H1 (cell line): ENCODE data around the gene RARRES2. TPM values are rescaled to one million over a fixed set of nuclear protein-coding genes. Genes with fewer than 3 reads are reported as not detected.

Source experiments
- CTCF ChIA-PET: fragments of 300-600 bp; sonication (Branson Sonifier 250); formaldehyde crosslinking; loops from one replicate; lab custom pipeline; 2021; ENCODE audit not compliant: partially characterized antibody; lab: Charles Lee
- POLR2A ChIA-PET: fragments of 300-600 bp; sonication (Branson Sonifier 250); formaldehyde crosslinking; loops from one replicate; lab custom pipeline; 2021; ENCODE audit warnings: inconsistent platforms; ENCODE audit not compliant: partially characterized antibody; lab: Charles Lee
- DNase-seq, 2 experiments: peaks; one replicate each; pipeline versions ENCODE4 v3.0.0 to v3.0.0-alpha.2; 2010 to 2022; ENCODE audit warnings: low spot score in 2 of 2, low read depth in 1 of 2, mixed read lengths in 1 of 2
- FAIRE-seq: peaks from 2 replicates; lab custom pipeline; 2011; peaks lifted over from hg19 to GRCh38; lab: Jason Lieb, UNC
- H2AFZ ChIP-seq: 2 replicates; pipeline ENCODE4 v1.8.1; 2012; ENCODE audit warnings: low read length, inconsistent platforms
- H2AK5ac ChIP-seq: 2 replicates; pipeline ENCODE4 v1.6.1; 2013; ENCODE audit warnings: low read depth, low read length
- H2BK120ac ChIP-seq: replicated peaks from 2 replicates; pipeline ENCODE3; 2013; ENCODE audit warnings: low read depth, low read length, inconsistent platforms
- H2BK12ac ChIP-seq: 2 replicates; pipeline ENCODE4 v1.6.1; 2013; ENCODE audit warnings: low read depth, low read length
- H2BK15ac ChIP-seq: 2 replicates; pipeline ENCODE4 v1.6.1; 2013; ENCODE audit warnings: low read length
- H2BK20ac ChIP-seq: 2 replicates; pipeline ENCODE4 v1.6.1; 2013; ENCODE audit warnings: low read length
- H2BK5ac ChIP-seq: 2 replicates; pipeline ENCODE4 v1.6.1; 2013; ENCODE audit warnings: low read depth, low read length
- H3K14ac ChIP-seq: 2 replicates; pipeline ENCODE4 v1.6.1; 2013; ENCODE audit warnings: inconsistent platforms; ENCODE audit not compliant: insufficient read length
- H3K18ac ChIP-seq: 2 replicates; pipeline ENCODE4 v1.6.1; 2013; ENCODE audit warnings: low read length; ENCODE audit errors: extremely low read depth
- H3K23ac ChIP-seq: 2 replicates; pipeline ENCODE4 v1.6.1; 2013; ENCODE audit warnings: inconsistent platforms; ENCODE audit not compliant: insufficient read length
- H3K23me2 ChIP-seq: 2 replicates; pipeline ENCODE4 v1.6.1; 2013; ENCODE audit warnings: low read depth, low read length
- H3K27ac ChIP-seq: 2 replicates; pipeline ENCODE4 v1.6.1; 2011; ENCODE audit warnings: low read depth, low read length, inconsistent platforms
- H3K27me3 ChIP-seq, 4 experiments: replicated peaks in 1 of 4; 1 replicate in 1 of 4; 2 replicates in 3 of 4; pipeline versions ENCODE4 v1.6.1 to v1.8.1; 2011 to 2013; ENCODE audit warnings: low read length in 3 of 4, mild to moderate bottlenecking in 3 of 4, inconsistent platforms in 2 of 4, mixed read lengths in 2 of 4, moderate library complexity in 1 of 4; ENCODE audit not compliant: control insufficient read depth in 3 of 4, insufficient read depth in 3 of 4; ENCODE audit errors: extremely low read depth in 1 of 4
- H3K36me3 ChIP-seq, 4 experiments: 2 replicates each; pipeline versions ENCODE4 v1.6.1 to v1.8.1; 2011 to 2013; ENCODE audit warnings: mild to moderate bottlenecking in 4 of 4, low read length in 3 of 4, moderate library complexity in 2 of 4, control low read depth in 1 of 4, inconsistent platforms in 1 of 4; ENCODE audit not compliant: insufficient read depth in 4 of 4, control insufficient read depth in 2 of 4
- H3K4ac ChIP-seq: replicated peaks from 2 replicates; pipeline ENCODE3; 2013; ENCODE audit warnings: low read length, low read depth, mixed read lengths, inconsistent platforms; ENCODE audit not compliant: insufficient read length
- H3K4me1 ChIP-seq, 4 experiments: replicated peaks in 1 of 4; 1 replicate in 1 of 4; 2 replicates in 3 of 4; pipeline versions ENCODE4 v1.6.1 to v1.8.1; 2011 to 2013; ENCODE audit warnings: low read length in 3 of 4, inconsistent platforms in 2 of 4, mixed read lengths in 1 of 4; ENCODE audit not compliant: insufficient read depth in 4 of 4, control insufficient read depth in 3 of 4
- H3K4me2 ChIP-seq, 2 experiments: 2 replicates each; pipeline versions ENCODE4 v1.6.1 to v1.8.1; 2011 to 2013; ENCODE audit warnings: low read depth in 2 of 2, low read length in 2 of 2, control low read depth in 1 of 2, inconsistent platforms in 1 of 2, mild to moderate bottlenecking in 1 of 2; ENCODE audit not compliant: insufficient read depth in 1 of 2
- H3K4me3 ChIP-seq, 4 experiments: fragments of 200-600, 300-600 bp in 1 of 4; sonication (generic), shearing (Covaris generic), sonication (Bioruptor Twin) in 1 of 4; 2 replicates each; pipeline versions ENCODE4 v1.5.1 to v1.8.1; 2011 to 2016; ENCODE audit warnings: low read length in 4 of 4, low read depth in 3 of 4, control low read depth in 2 of 4, inconsistent platforms in 2 of 4, mild to moderate bottlenecking in 2 of 4, mixed read lengths in 1 of 4, moderate library complexity in 1 of 4; ENCODE audit not compliant: insufficient read depth in 2 of 4; ENCODE audit errors: extremely low read depth in 1 of 4
- H3K56ac ChIP-seq: replicated peaks from 2 replicates; pipeline ENCODE3; 2013; ENCODE audit warnings: low read depth, mild to moderate bottlenecking, mixed read lengths, low read length, inconsistent platforms; ENCODE audit not compliant: insufficient read length
- H3K79me1 ChIP-seq: 2 replicates; pipeline ENCODE4 v1.6.1; 2013; ENCODE audit warnings: low read depth, low read length, control low read depth
- H3K79me2 ChIP-seq, 2 experiments: 2 replicates each; pipeline versions ENCODE4 v1.6.1 to v1.8.1; 2012 to 2013; ENCODE audit warnings: low read length in 2 of 2, mild to moderate bottlenecking in 2 of 2, inconsistent platforms in 1 of 2; ENCODE audit not compliant: insufficient read depth in 2 of 2, control insufficient read depth in 1 of 2
- H3K9ac ChIP-seq, 4 experiments: replicated peaks in 1 of 4; 1 replicate in 1 of 4; 2 replicates in 3 of 4; pipeline versions ENCODE4 v1.6.1 to v1.8.1; 2011 to 2013; ENCODE audit warnings: low read depth in 3 of 4, low read length in 3 of 4, control low read depth in 2 of 4, mild to moderate bottlenecking in 2 of 4, moderate library complexity in 2 of 4, inconsistent platforms in 1 of 4; ENCODE audit errors: extremely low read depth in 1 of 4
- H3K9me3 ChIP-seq, 2 experiments: 2 replicates each; pipeline versions ENCODE4 v1.6.1 to v1.8.1; 2012 to 2013; ENCODE audit warnings: mild to moderate bottlenecking in 2 of 2, moderate library complexity in 2 of 2, control low read depth in 1 of 2, inconsistent platforms in 1 of 2, low read depth in 1 of 2, low read length in 1 of 2, mixed read lengths in 1 of 2; ENCODE audit not compliant: insufficient read depth in 2 of 2
- H4K20me1 ChIP-seq, 2 experiments: replicated peaks in 1 of 2; 2 replicates each; pipeline versions ENCODE3 to v1.8.1; 2011 to 2013; ENCODE audit warnings: inconsistent platforms in 2 of 2, low read length in 2 of 2, mild to moderate bottlenecking in 1 of 2; ENCODE audit not compliant: insufficient read depth in 2 of 2, control insufficient read depth in 1 of 2
- H4K5ac ChIP-seq: 2 replicates; pipeline ENCODE4 v1.6.1; 2013; ENCODE audit warnings: low read length, low read depth, mixed read lengths, inconsistent platforms; ENCODE audit not compliant: insufficient read length
- H4K8ac ChIP-seq: 2 replicates; pipeline ENCODE4 v1.8.0; 2013; ENCODE audit warnings: mild to moderate bottlenecking, moderate library complexity, low read length, inconsistent platforms; ENCODE audit not compliant: insufficient read depth; ENCODE audit errors: extremely low read depth
- H4K91ac ChIP-seq: replicated peaks from 2 replicates; pipeline ENCODE3; 2013; ENCODE audit warnings: low read length, mixed read lengths, inconsistent platforms; ENCODE audit not compliant: insufficient read length
- CBX8 ChIP-seq: fragments of 300-800, 300-1000 bp; sonication (generic); IDR thresholded peaks from 2 replicates; pipeline ENCODE4 v1.7.1; 2016; ENCODE audit warnings: low read depth, low read length, borderline replicate concordance
- CHD2 ChIP-seq: IDR thresholded peaks from 2 replicates; pipeline ENCODE4 v1.6.1; 2012; ENCODE audit warnings: low read length, improper control_type of control experiment
- EZH2 ChIP-seq: fragments of 200-600 bp; sonication (generic); IDR thresholded peaks from 2 replicates; pipeline ENCODE4 v1.7.1; 2012; ENCODE audit warnings: low read depth, mild to moderate bottlenecking, moderate library complexity, low read length, inconsistent platforms; ENCODE audit not compliant: severe bottlenecking
- POLR2A ChIP-seq, 2 experiments: IDR thresholded peaks; 1 replicate in 1 of 2; 2 replicates in 1 of 2; pipeline ENCODE4 v1.6.1; 2011; ENCODE audit warnings: low read depth in 2 of 2, low read length in 2 of 2, mild to moderate bottlenecking in 2 of 2; ENCODE audit errors: control extremely low read depth in 1 of 2
- RBBP5 ChIP-seq: IDR thresholded peaks from 2 replicates; pipeline ENCODE4 v1.7.1; 2012; ENCODE audit warnings: low read depth, mild to moderate bottlenecking, inconsistent platforms, low read length, moderate library complexity, borderline replicate concordance
- RNF2 ChIP-seq: fragments of 200-900, 300-1000 bp; sonication (generic); IDR thresholded peaks from 2 replicates; pipeline ENCODE4 v1.7.1; 2016; ENCODE audit warnings: borderline replicate concordance, low read depth, mild to moderate bottlenecking, antibody characterized with exemption, low read length; ENCODE audit not compliant: poor library complexity, severe bottlenecking; ENCODE audit errors: missing control alignments
- WGBS, 2 experiments: shearing (Covaris generic) in 1 of 2; methylation state at CpG; one replicate each; pipeline versions ENCODE4 v1.1.6 to v1.1.7; 2013 to 2015; ENCODE audit warnings: low lambda C conversion rate in 2 of 2, mixed read lengths in 2 of 2, inconsistent platforms in 1 of 2, low coverage in 1 of 2, missing lambda C conversion rate in 1 of 2; ENCODE audit not compliant: insufficient replicate concordance in 2 of 2, insufficient coverage in 1 of 2, insufficient read length in 1 of 2; ENCODE audit errors: extremely low coverage in 1 of 2, missing lambda C conversion rate in 1 of 2; 5-methylcytosine and 5-hydroxymethylcytosine counted together
- polyA plus RNA-seq, 7 experiments: library from polyadenylated mRNA; depleted of rRNA in 3 of 7; stranded (reverse) in 5 of 7; unstranded in 2 of 7; fragments of >200 nt in 5 of 7; fragments of 200-250 nt in 2 of 7; gene quantifications; 1 replicate in 5 of 7; 2 replicates in 1 of 7; 4 replicates in 1 of 7; pipeline versions ENCODE4 v1.2.1 to v1.2.3, GENCODE V29; 2011 to 2013; ENCODE audit warnings: missing spikeins in 2 of 7, mixed read lengths in 2 of 7
- total RNA-seq: library from RNA; stranded (reverse); fragmentation: NEBNext Ultra II Directional; extraction: Animal tissue kit (Norgen Biotek cat#: 25700); gene quantifications from 2 replicates; pipeline ENCODE4 v1.2.1, GENCODE V29; 2021

RARRES2 gene
- total and polyA plus RNA-seq, 2 of the 8 experiments (the other 6 are each of a cell fraction or from before 2014, with no cell fraction given): 254 to 441 TPM

DNA sequence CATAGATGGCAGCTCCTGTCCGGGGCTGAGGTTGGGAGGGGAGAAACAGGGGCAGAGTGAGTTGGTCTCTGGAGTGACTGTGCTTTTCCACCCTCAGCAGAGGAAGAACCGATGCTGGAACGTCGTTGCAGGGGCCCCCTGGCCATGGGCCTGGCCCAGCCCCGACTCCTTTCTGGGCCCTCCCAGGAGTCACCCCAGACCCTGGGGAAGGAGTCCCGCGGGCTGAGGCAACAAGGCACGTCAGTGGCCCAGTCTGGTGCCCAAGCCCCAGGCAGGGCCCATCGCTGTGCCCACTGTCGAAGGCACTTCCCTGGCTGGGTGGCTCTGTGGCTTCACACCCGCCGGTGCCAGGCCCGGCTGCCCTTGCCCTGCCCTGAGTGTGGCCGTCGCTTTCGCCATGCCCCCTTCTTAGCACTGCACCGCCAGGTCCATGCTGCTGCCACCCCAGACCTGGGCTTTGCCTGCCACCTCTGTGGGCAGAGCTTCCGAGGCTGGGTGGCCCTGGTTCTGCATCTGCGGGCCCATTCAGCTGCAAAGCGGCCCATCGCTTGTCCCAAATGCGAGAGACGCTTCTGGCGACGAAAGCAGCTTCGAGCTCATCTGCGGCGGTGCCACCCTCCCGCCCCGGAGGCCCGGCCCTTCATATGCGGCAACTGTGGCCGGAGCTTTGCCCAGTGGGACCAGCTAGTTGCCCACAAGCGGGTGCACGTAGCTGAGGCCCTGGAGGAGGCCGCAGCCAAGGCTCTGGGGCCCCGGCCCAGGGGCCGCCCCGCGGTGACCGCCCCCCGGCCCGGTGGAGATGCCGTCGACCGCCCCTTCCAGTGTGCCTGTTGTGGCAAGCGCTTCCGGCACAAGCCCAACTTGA lies 29.9 kb upstream of the RARRES2 start:
- H4K20me1 ChIP-seq: peaks cover 2 to 15% of the 10 kb centered on the region in 2 experiments
- no peak for TF ChIP-seq RNF2
- TF ChIP-seq CBX8: no peak
- peak in 1 of 2 experiments; percentile 18; a peak in 1 of 3 replicates for TF ChIP-seq POLR2A (IDR thresholded peaks at IDR 0.05; ENCODE audit: control extremely low read depth in 1 of 2, low read depth in 2 of 2, low read length in 2 of 2)
- no peak for TF ChIP-seq RBBP5
- TF ChIP-seq EZH2: no peak
- no peak for TF ChIP-seq CHD2
- TF ChIP-seq, all 59 proteins: peak for 1
- no peak for FAIRE-seq
- Histone ChIP-seq H2AFZ (no peak overlapping the region), H3K27ac (no peak overlapping the region), H3K79me1 (peaks cover 18% of the 10 kb centered on the region), H3K4me3 (no peak overlapping the region), H3K36me3 (peaks cover 16 to 49% (median 31%) of the 10 kb centered on the region in 4 experiments), H3K4ac (no peak overlapping the region), H4K91ac (no peak overlapping the region), H3K9ac (no peak overlapping the region), H3K9me3 (no peaks in the 10 kb centered on the region), H2BK15ac (peak overlapping the region; percentile 46; the same call in 1 of the 2 replicates), H2BK20ac (no peak overlapping the region), H2BK5ac (no peak overlapping the region), H3K4me1 (peaks cover 2 to 25% (median 9%) of the 10 kb centered on the region in 4 experiments), H2BK120ac (no peak overlapping the region), H3K23ac (no peak overlapping the region), H4K5ac (no peak overlapping the region), H4K8ac (peak overlapping the region; percentile 19), H3K14ac (no peak overlapping the region), H3K56ac (no peak overlapping the region), H3K4me2 (no peak overlapping the region; a peak in 1 of 4 replicates), H2AK5ac (no peak overlapping the region), H2BK12ac (peak overlapping the region; percentile 50; the same call in 1 of the 2 replicates), H3K23me2 (peaks cover 11% of the 10 kb centered on the region; the same call in 1 of the 2 replicates), H3K79me2 (peaks cover 7 to 54% of the 10 kb centered on the region in 2 experiments; a peak in 3 of 4 replicates), H3K27me3 (no peaks in the 10 kb centered on the region), H3K18ac (no peak overlapping the region)
- ChIA-PET CTCF (interaction anchor here (1.0 to 5.6 kb wide), 6 partner anchors 10 to 50 kb away, joined by 3 to 32 read pairs (median 4); no protein-coding TSS in a partner anchor), POLR2A (interaction anchor here (0.5 to 8.6 kb wide), 14 partner anchors 9 to 615 kb away, joined by 3 to 230 read pairs (median 16); partner anchors contain the start of gene RARRES2)
- 95% methylated on average over 33 of the region's 48 CpGs; no CpG with 5 or more reads in 1 of the 2 experiments for WGBS, 2 experiments
- DNase-seq: no peak
